IMR-90 (cell line): ENCODE measurements around the gene MMP25. TPM values are rescaled to one million over a fixed set of nuclear protein-coding genes. Genes with fewer than 3 reads are reported as not detected.

Experiments used
- ATAC-seq: fragments of 200-7000 bp; cut with Tn5 transposase; 2 replicates; pipeline ENCODE4 v1.9.1; 2020; ENCODE audit warnings: low read depth, mild to moderate bottlenecking, moderate library complexity
- BruUV-seq: library from RNA; stranded (reverse); fragments of 400-500 nt; replicated peaks from 2 replicates; lab custom pipeline; 2021; lab: Mats Ljungman, UMichigan
- CTCF ChIA-PET: fragments of 300-600 bp; formaldehyde crosslinking; extraction: SDS; loops from one replicate; lab custom pipeline; 2021; ENCODE audit warnings: antibody characterized with exemption; lab: Yijun Ruan, JAX
- POLR2A ChIA-PET: fragments of 300-600 bp; sonication (Branson Sonifier 250); formaldehyde crosslinking; loops from one replicate; lab custom pipeline; 2022; ENCODE audit warnings: antibody characterized with exemption; ENCODE audit not compliant: unreplicated experiment; lab: Charles Lee
- DNase-seq: peaks from one replicate; pipeline ENCODE4 v3.0.0; 2013
- H2AFZ ChIP-seq: replicated peaks from 2 replicates; pipeline ENCODE3; 2013; ENCODE audit warnings: low read length, mild to moderate bottlenecking; ENCODE audit not compliant: poor library complexity
- H2AK5ac ChIP-seq: 2 replicates; pipeline ENCODE4 v1.6.1; 2013; ENCODE audit warnings: low read depth, low read length, inconsistent platforms
- H2AK9ac ChIP-seq: replicated peaks from 2 replicates; pipeline ENCODE3; 2013; ENCODE audit warnings: mild to moderate bottlenecking, low read depth, low read length, moderate library complexity; ENCODE audit not compliant: poor library complexity
- H2BK120ac ChIP-seq: 2 replicates; pipeline ENCODE4 v1.6.1; 2013; ENCODE audit warnings: low read depth, low read length, inconsistent platforms
- H2BK15ac ChIP-seq: 3 replicates; pipeline ENCODE4 v1.6.1; 2013; ENCODE audit warnings: low read depth, low read length, inconsistent platforms
- H2BK20ac ChIP-seq: 2 replicates; pipeline ENCODE4 v1.6.1; 2013; ENCODE audit warnings: low read depth, mild to moderate bottlenecking, inconsistent platforms, low read length, moderate library complexity
- H2BK5ac ChIP-seq: 2 replicates; pipeline ENCODE4 v1.6.1; 2013; ENCODE audit warnings: mild to moderate bottlenecking, low read depth, low read length, inconsistent platforms; ENCODE audit not compliant: poor library complexity, severe bottlenecking
- H3K14ac ChIP-seq: replicated peaks from 2 replicates; pipeline ENCODE4 v1.6.1; 2013; ENCODE audit warnings: low read depth, low read length, inconsistent platforms
- H3K18ac ChIP-seq: 2 replicates; pipeline ENCODE4 v1.6.1; 2013; ENCODE audit warnings: low read depth, low read length, control low read depth
- H3K23ac ChIP-seq: 2 replicates; pipeline ENCODE4 v1.6.1; 2013; ENCODE audit warnings: low read depth, low read length, inconsistent platforms
- H3K27ac ChIP-seq: 2 replicates; pipeline ENCODE4 v1.5.1; 2013; ENCODE audit warnings: mild to moderate bottlenecking, control low read depth, low read length; ENCODE audit not compliant: insufficient read depth
- H3K27me3 ChIP-seq: 2 replicates; pipeline ENCODE4 v1.6.1; 2013; ENCODE audit warnings: low read length; ENCODE audit not compliant: control insufficient read depth, insufficient read depth
- H3K36me3 ChIP-seq: 2 replicates; pipeline ENCODE4 v1.6.1; 2013; ENCODE audit warnings: low read length, mixed read lengths; ENCODE audit not compliant: control insufficient read depth, insufficient read depth
- H3K4ac ChIP-seq: 2 replicates; pipeline ENCODE4 v1.6.1; 2013; ENCODE audit warnings: low read depth, low read length, inconsistent platforms
- H3K4me1 ChIP-seq: 2 replicates; pipeline ENCODE4 v1.6.1; 2013; ENCODE audit warnings: low read length, mixed read lengths; ENCODE audit not compliant: control insufficient read depth, insufficient read depth
- H3K4me2 ChIP-seq: 2 replicates; pipeline ENCODE4 v1.6.1; 2013; ENCODE audit warnings: low read depth, mild to moderate bottlenecking, control low read depth, low read length, moderate library complexity
- H3K4me3 ChIP-seq: 2 replicates; pipeline ENCODE4 v1.5.1; 2013; ENCODE audit warnings: low read depth, mild to moderate bottlenecking, control low read depth, low read length, moderate library complexity; ENCODE audit not compliant: insufficient read depth
- H3K56ac ChIP-seq: 2 replicates; pipeline ENCODE4 v1.6.1; 2013; ENCODE audit warnings: low read length, inconsistent platforms; ENCODE audit not compliant: insufficient read depth; ENCODE audit errors: extremely low read depth
- H3K79me1 ChIP-seq, 2 experiments: 2 replicates each; pipeline ENCODE4 v1.6.1; 2013; ENCODE audit warnings: low read length in 2 of 2, inconsistent platforms in 1 of 2, low read depth in 1 of 2
- H3K9ac ChIP-seq: 2 replicates; pipeline ENCODE4 v1.6.1; 2013; ENCODE audit warnings: low read depth, low read length, control low read depth
- H3K9me1 ChIP-seq: 2 replicates; pipeline ENCODE4 v1.6.1; 2013; ENCODE audit warnings: low read length, inconsistent platforms; ENCODE audit not compliant: insufficient read depth
- H3K9me3 ChIP-seq: 2 replicates; pipeline ENCODE4 v1.6.1; 2013; ENCODE audit warnings: low read length; ENCODE audit not compliant: control insufficient read depth, insufficient read depth
- H4K20me1 ChIP-seq: 2 replicates; pipeline ENCODE4 v1.6.1; 2013; ENCODE audit warnings: low read length, inconsistent platforms; ENCODE audit not compliant: insufficient read depth
- H4K5ac ChIP-seq: 2 replicates; pipeline ENCODE4 v1.6.1; 2013; ENCODE audit warnings: mild to moderate bottlenecking, low read depth, low read length, control low read depth
- H4K8ac ChIP-seq, 2 experiments: 2 replicates each; pipeline ENCODE4 v1.6.1; 2013; ENCODE audit warnings: low read depth in 2 of 2, low read length in 2 of 2, control low read depth in 1 of 2, inconsistent platforms in 1 of 2
- H4K91ac ChIP-seq: 2 replicates; pipeline ENCODE4 v1.6.1; 2013; ENCODE audit warnings: low read depth, low read length, inconsistent platforms; ENCODE audit not compliant: insufficient read depth
- FOS ChIP-seq: fragments of 150-350 bp; IDR thresholded peaks from 2 replicates; pipeline ENCODE4 v1.6.1; 2016; ENCODE audit warnings: low read depth, low read length
- MAFK ChIP-seq: IDR thresholded peaks from 2 replicates; pipeline ENCODE4 v1.6.1; 2012; ENCODE audit warnings: low read depth, low read length, improper control_type of control experiment
- MXI1 ChIP-seq: IDR thresholded peaks from 2 replicates; pipeline ENCODE4 v1.6.1; 2012; ENCODE audit warnings: low read depth, mild to moderate bottlenecking, low read length, moderate library complexity, borderline replicate concordance
- NFE2L2 ChIP-seq: fragments of 150-350 bp; IDR thresholded peaks from 2 replicates; pipeline ENCODE4 v1.6.1; 2016; ENCODE audit warnings: low read depth, mild to moderate bottlenecking, low read length
- POLR2A ChIP-seq: IDR thresholded peaks from 2 replicates; pipeline ENCODE4 v1.6.1; 2012; ENCODE audit warnings: mild to moderate bottlenecking, low read depth, low read length
- SMC3 ChIP-seq: fragments of 150-350 bp; IDR thresholded peaks from 2 replicates; pipeline ENCODE4 v1.6.1; 2016; ENCODE audit warnings: low read depth, mild to moderate bottlenecking, antibody characterized with exemption, low read length, moderate library complexity
- USF2 ChIP-seq: fragments of 150-350 bp; IDR thresholded peaks from 2 replicates; pipeline ENCODE4 v1.6.1; 2017; ENCODE audit warnings: mild to moderate bottlenecking, antibody characterized with exemption, low read length, low read depth
- WGBS, 2 experiments: methylation state at CpG; one replicate each; pipeline versions ENCODE4 v1.1.5 to v1.1.7; 2013; ENCODE audit warnings: missing lambda C conversion rate in 2 of 2; ENCODE audit not compliant: insufficient read length in 1 of 2; ENCODE audit errors: extremely low coverage in 2 of 2; 5-methylcytosine and 5-hydroxymethylcytosine counted together
- dilution Hi-C: fragments of 300-500 bp; cut with HindIII; formaldehyde crosslinking; loops from one replicate; pipeline ENCODE4 v1.14.3; 2018; ENCODE audit warnings: low sequenced_read_pairs; ENCODE audit not compliant: unreplicated experiment
- in situ Hi-C: fragments of 300-500 bp; cut with MboI; formaldehyde crosslinking; loops from 3 replicates; pipeline ENCODE4 v1.14.3; 2019; ENCODE audit warnings: low sequenced_read_pairs, inconsistent platforms, mixed read lengths
- intact Hi-C: fragments of 100-400 bp; cut with micrococcal nuclease; formaldehyde crosslinking; loops from 2 replicates; pipeline ENCODE4 v1.10.0; 2022
- polyA plus RNA-seq, 3 experiments: library from polyadenylated mRNA; depleted of rRNA; stranded (reverse); fragments of >200 nt; gene quantifications; 2 replicates each; pipeline ENCODE4 v1.2.3, GENCODE V29; 2012; ENCODE audit warnings: low replicate concordance in 1 of 3
- total RNA-seq: library from RNA; depleted of rRNA; stranded (reverse); fragments of >200 nt; gene quantifications from 2 replicates; pipeline ENCODE4 v1.2.3, GENCODE V29; 2012

MMP25 gene
- total and polyA plus RNA-seq, 2 of the 4 experiments (the other 2 are of a cell fraction): 0.07 TPM; not detected in 1

GRCh38 chr16:3084491-3084890 lies 38.1 kb downstream of the MMP25 start:
- ChIA-PET POLR2A (no interaction called here), CTCF (no interaction called here)
- H2BK20ac ChIP-seq: no peak overlapping the region
- H3K36me3 ChIP-seq: no peaks in the 10 kb centered on the region
- H3K23ac ChIP-seq: no peak overlapping the region
- H4K91ac ChIP-seq: no peak overlapping the region
- no peak overlapping the region for H2AK9ac ChIP-seq
- no peak overlapping the region for H3K18ac ChIP-seq
- no peak overlapping the region for H3K9ac ChIP-seq
- no peak overlapping the region for H2AFZ ChIP-seq
- H2BK15ac ChIP-seq: no peak overlapping the region
- no peaks in the 10 kb centered on the region for H3K9me3 ChIP-seq
- no peak overlapping the region for H4K5ac ChIP-seq
- intact Hi-C loops: no loop called here
- DNase-seq: no peak
- WGBS, 2 experiments: no CpG with 5 or more reads among the region's 1 CpG
- ATAC-seq: no peak
- peaks cover 19% of the 10 kb centered on the region for H3K27me3 ChIP-seq
- no peaks in the 10 kb centered on the region for H4K20me1 ChIP-seq
- no peaks in the 10 kb centered on the region for H3K79me1 ChIP-seq
- no peak overlapping the region for H4K8ac ChIP-seq
- H2BK120ac ChIP-seq: no peak overlapping the region
- no peak overlapping the region for H3K27ac ChIP-seq
- H2BK5ac ChIP-seq: no peak overlapping the region
- TF ChIP-seq SMC3: no peak
- no peak for TF ChIP-seq MAFK
- no peak for TF ChIP-seq NFE2L2
- no peak for TF ChIP-seq POLR2A
- TF ChIP-seq FOS: no peak
- no peak for TF ChIP-seq MXI1
- TF ChIP-seq USF2: no peak
- H3K14ac ChIP-seq: no peak overlapping the region
- no peaks in the 10 kb centered on the region for H3K4me1 ChIP-seq
- H3K56ac ChIP-seq: no peak overlapping the region
- dilution Hi-C loops: no loop called here
- no peak overlapping the region for H3K4ac ChIP-seq
- BruUV-seq: no TSS peak
- no peak overlapping the region for H2AK5ac ChIP-seq
- H3K4me3 ChIP-seq: no peak overlapping the region
- no peaks in the 10 kb centered on the region for H3K9me1 ChIP-seq
- in situ Hi-C loops: no loop called here
- no peak overlapping the region for H3K4me2 ChIP-seq
